Cardiac septum (tissue), 1 donor: Measurements from ENCODE around the gene PSAP. TPM values are rescaled to one million over a fixed set of nuclear protein-coding genes. Genes with fewer than 3 reads are reported as not detected.

Experiments
- DNase-seq: peaks from one replicate; pipeline ENCODE4 v3.0.0-alpha.2; 2020; ENCODE audit warnings: low spot score
- intact Hi-C: fragments of 100-400 bp; cut with DNase I; formaldehyde crosslinking; loops from one replicate; pipeline ENCODE4 v1.14.0; 2022
- total RNA-seq: library from RNA; stranded (reverse); fragmentation: NEBNext Ultra II Directional; extraction: Animal tissue kit (Norgen Biotek cat#: 25700); gene quantifications from one replicate; pipeline ENCODE4 v1.2.1, GENCODE V29; 2021
- donor health status: DM: no; HTN: no; CAD: no.

The PSAP gene
- total RNA-seq, 1 donor from 2014 or later: 1,123 TPM

- no peak for DNase-seq
- intact Hi-C loops: no loop called here
Measured at GRCh38 chr10:71833451-71834342, 17.4 kb downstream of the PSAP start.

- intact Hi-C loops: no loop called here
- DNase-seq: no peak
Measured at GRCh38 chr10:71832967-71833366, 18.1 kb downstream of the PSAP start.

GRCh38 chr10:71831646-71832552 lies 19.2 kb downstream of the PSAP start:
- no peak for DNase-seq
- intact Hi-C loops: no loop called here

GRCh38 chr10:71830726-71831125 lies 20.3 kb downstream of the PSAP start:
- intact Hi-C loops: no loop called here

GRCh38 chr10:71829896-71830295 lies 21.2 kb downstream of the PSAP start:
- DNase-seq: no peak
- intact Hi-C loops: no loop called here

More at GRCh38 chr10:71830726-71831125, 20.3 kb downstream of the PSAP start:
- DNase-seq: no peak

GRCh38 chr10:71829171-71829570 lies 21.9 kb downstream of the PSAP start:
- intact Hi-C loops: no loop called here
- no peak for DNase-seq

- no peak for DNase-seq
- intact Hi-C loops: no loop called here
Measured at GRCh38 chr10:71828702-71829101, 22.3 kb downstream of the PSAP start.

- intact Hi-C loops: no loop called here
- no peak for DNase-seq
Measured at GRCh38 chr10:71827852-71828251, 23.2 kb downstream of the PSAP start.

- intact Hi-C loops: no loop called here
- DNase-seq: no peak
Measured at GRCh38 chr10:71825217-71825616, 25.8 kb downstream of the PSAP start.

GRCh38 chr10:71824333-71824732 lies 26.7 kb downstream of the PSAP start:
- intact Hi-C loops: no loop called here
- DNase-seq: no peak

GRCh38 chr10:71823356-71823755 lies 27.7 kb downstream of the PSAP start:
- no peak for DNase-seq
- intact Hi-C loops: no loop called here

GRCh38 chr10:71821909-71822763 lies 28.9 kb downstream of the PSAP start:
- DNase-seq: no peak
- intact Hi-C loops: no loop called here

GRCh38 chr10:71820966-71821365 lies 30.1 kb downstream of the PSAP start:
- no peak for DNase-seq
- intact Hi-C loops: no loop called here

- intact Hi-C loops: loop anchor here (10.0 kb wide), 1 partner anchor 245 kb away; no protein-coding TSS in a partner anchor
- DNase-seq: no peak
Measured at GRCh38 chr10:71819985-71820384, 31.1 kb downstream of the PSAP start.

- DNase-seq: no peak
- intact Hi-C loops: loop anchor here (10.0 kb wide), 1 partner anchor 245 kb away; no protein-coding TSS in a partner anchor
Measured at GRCh38 chr10:71819441-71819861, 31.6 kb downstream of the PSAP start.

- no peak for DNase-seq
- intact Hi-C loops: loop anchor here (10.0 kb wide), 1 partner anchor 244 kb away; no protein-coding TSS in a partner anchor
Measured at GRCh38 chr10:71818674-71819260, 32.3 kb downstream of the PSAP start.

- intact Hi-C loops: loop anchor here (10.0 kb wide), 1 partner anchor 243 kb away; no protein-coding TSS in a partner anchor
- DNase-seq: peak; percentile 89
Measured at GRCh38 chr10:71817831-71818655, 33.0 kb downstream of the PSAP start.
